Naive B cell (primary cell): ENCODE data around the gene SETSIP. TPM values are rescaled to one million over a fixed set of nuclear protein-coding genes. Genes with fewer than 3 reads are reported as not detected.
"Not testable (repeated sequence)": the region's sequence is repeated elsewhere in the genome, so short reads cannot be mapped to it uniquely, and the experiment has no call there.

Source experiments
- ATAC-seq, 2 donors: fragments of 150-1000 bp; cut with Tn5 transposase; 2 replicates each; pipeline ENCODE4 v1.10.0; 2021; ENCODE audit warnings: low read depth in 2 of 2, mild to moderate bottlenecking in 2 of 2, moderate library complexity in 2 of 2
- DNase-seq: peaks from one replicate; pipeline ENCODE4 v3.0.0; 2022
- H3K27ac Mint-ChIP-seq, 6 donors: one replicate each; pipeline ENCODE4 v1.8.0; 2020 to 2022; ENCODE audit warnings: mild to moderate bottlenecking in 6 of 6, mixed read lengths in 6 of 6, moderate library complexity in 5 of 6, inconsistent platforms in 2 of 6
- H3K27me3 Mint-ChIP-seq, 3 donors: one replicate each; pipeline ENCODE4 v1.8.0; 2021 to 2022; ENCODE audit warnings: mixed read lengths in 3 of 3, mild to moderate bottlenecking in 1 of 3
- H3K36me3 Mint-ChIP-seq, 2 donors: one replicate each; pipeline ENCODE4 v1.8.0; 2020 to 2022; ENCODE audit warnings: mixed read lengths in 2 of 2, inconsistent platforms in 1 of 2, mild to moderate bottlenecking in 1 of 2
- H3K4me1 Mint-ChIP-seq, 3 donors: one replicate each; pipeline ENCODE4 v1.8.0; 2020 to 2022; ENCODE audit warnings: mixed read lengths in 3 of 3, inconsistent platforms in 1 of 3, mild to moderate bottlenecking in 1 of 3, moderate library complexity in 1 of 3
- H3K4me3 Mint-ChIP-seq, 8 donors: one replicate each; pipeline ENCODE4 v1.8.0; 2020 to 2022; ENCODE audit warnings: mild to moderate bottlenecking in 8 of 8, mixed read lengths in 8 of 8, moderate library complexity in 8 of 8, inconsistent platforms in 2 of 8
- H3K9me3 Mint-ChIP-seq, 7 donors: one replicate each; pipeline ENCODE4 v1.8.0; 2020 to 2022; ENCODE audit warnings: mixed read lengths in 7 of 7, mild to moderate bottlenecking in 5 of 7, inconsistent platforms in 2 of 7, moderate library complexity in 1 of 7
- polyA plus RNA-seq, 6 donors: library from polyadenylated mRNA; unstranded; fragments of 300-500 nt; fragmentation: Illumina TruSeq; gene quantifications; one replicate each; pipeline ENCODE4 v1.2.3, GENCODE V29; 2021; ENCODE audit warnings: low read depth in 6 of 6

The SETSIP gene
- polyA plus RNA-seq, 6 donors from 2014 or later = not detected

DNA sequence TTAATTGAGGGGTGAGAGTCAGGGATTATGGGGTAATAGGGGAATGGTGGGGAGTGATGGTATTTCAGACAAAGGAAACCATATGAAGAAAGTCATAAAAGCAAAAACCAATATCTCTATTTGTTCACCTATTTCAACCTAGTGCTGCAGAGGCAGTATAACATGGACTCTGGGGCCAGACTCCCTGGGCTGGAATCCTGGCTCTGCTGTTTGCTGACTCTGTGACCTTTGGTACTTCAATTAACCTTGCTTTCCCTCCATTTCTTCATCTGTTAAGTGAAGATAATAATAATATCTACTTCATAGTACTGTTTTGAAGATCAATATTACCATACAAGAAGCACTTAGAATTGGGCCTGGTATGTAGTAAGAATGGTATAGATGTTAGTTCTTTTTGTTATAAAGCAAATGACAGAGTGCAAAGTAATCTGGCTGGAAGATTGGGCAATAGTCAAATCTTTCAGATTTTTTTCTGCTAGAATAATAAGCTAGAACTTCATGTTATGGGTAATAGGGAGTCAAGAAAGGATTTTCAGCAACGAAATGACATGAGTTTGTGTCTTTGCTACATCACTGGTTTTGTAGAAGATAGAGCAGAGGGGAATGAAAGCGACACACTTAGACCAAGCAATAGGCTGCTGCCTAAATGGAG is 36.4 kb downstream of the SETSIP start:
- Mint-ChIP-seq H3K27me3 (peaks cover 5 to 32% (median 10%) of the 10 kb centered on the region in 3 donors), H3K4me3 (no peak overlapping the region), H3K27ac (no peak overlapping the region), H3K9me3 (no peaks in the 10 kb centered on the region), H3K36me3 (no peaks in the 10 kb centered on the region), H3K4me1 (no peaks in the 10 kb centered on the region)
- DNase-seq = no peak
- no peak for ATAC-seq

- Mint-ChIP-seq H3K27ac (no peak overlapping the region), H3K4me1 (no peaks in the 10 kb centered on the region), H3K36me3 (no peaks in the 10 kb centered on the region), H3K4me3 (no peak overlapping the region), H3K27me3 (peaks cover 14 to 42% (median 17%) of the 10 kb centered on the region in 3 donors), H3K9me3 (no peaks in the 10 kb centered on the region)
- no peak for ATAC-seq
- DNase-seq = no peak
Observed at GRCh38 chr1:92037400-92037799, 37.8 kb downstream of the SETSIP start.

DNA sequence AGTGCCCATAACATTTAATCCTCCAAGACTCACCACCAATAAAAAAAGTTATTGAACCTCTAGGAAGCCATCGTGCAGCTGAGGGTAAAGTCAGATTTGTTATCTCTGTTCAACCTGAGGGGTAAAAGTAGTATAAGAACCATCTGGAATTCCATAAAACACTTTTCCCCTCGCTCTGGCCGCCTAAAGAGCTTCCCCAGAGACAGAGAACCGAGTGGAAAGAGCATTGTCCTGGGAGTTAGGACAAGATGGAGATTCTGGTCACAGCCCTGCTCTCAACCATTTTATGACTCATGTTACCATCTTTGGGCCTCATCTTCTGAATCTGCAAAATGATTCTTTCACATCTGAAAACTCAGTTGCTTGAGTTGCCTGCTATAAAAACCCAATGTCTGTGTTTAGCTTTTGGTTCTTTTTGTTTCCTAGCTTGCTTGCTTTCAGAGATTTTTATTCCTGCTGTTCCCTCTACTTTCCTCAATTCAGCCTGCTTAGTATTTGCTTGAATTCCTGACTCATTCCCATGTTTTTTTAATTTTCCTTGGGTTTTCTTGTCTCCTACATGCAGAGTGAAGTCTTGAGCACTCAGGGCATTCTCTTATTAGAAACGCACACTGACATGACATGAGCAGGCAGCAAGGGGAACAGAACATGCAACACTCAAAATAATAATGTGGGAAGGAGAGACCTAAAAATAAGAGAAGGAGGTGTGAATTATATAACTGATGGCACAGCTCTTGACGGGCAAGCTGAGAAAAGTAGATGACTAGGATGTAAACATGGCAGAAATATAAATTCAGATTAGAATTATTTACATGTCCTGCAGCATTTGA is 43.7 kb downstream of the SETSIP start:
- H3K4me1 Mint-ChIP-seq = peaks cover 0 to 11% (median 5%) of the 10 kb centered on the region in 3 donors
- ATAC-seq = no peak
- no peak overlapping the region for H3K27ac Mint-ChIP-seq
- H3K36me3 Mint-ChIP-seq = peaks cover 0 to 5% of the 10 kb centered on the region in 2 donors
- peaks cover 0 to 13% (median 0%) of the 10 kb centered on the region in 7 donors for H3K9me3 Mint-ChIP-seq
- DNase-seq = no peak
- H3K27me3 Mint-ChIP-seq = peaks cover 54 to 58% (median 55%) of the 10 kb centered on the region in 3 donors
- no peak overlapping the region for H3K4me3 Mint-ChIP-seq

DNA sequence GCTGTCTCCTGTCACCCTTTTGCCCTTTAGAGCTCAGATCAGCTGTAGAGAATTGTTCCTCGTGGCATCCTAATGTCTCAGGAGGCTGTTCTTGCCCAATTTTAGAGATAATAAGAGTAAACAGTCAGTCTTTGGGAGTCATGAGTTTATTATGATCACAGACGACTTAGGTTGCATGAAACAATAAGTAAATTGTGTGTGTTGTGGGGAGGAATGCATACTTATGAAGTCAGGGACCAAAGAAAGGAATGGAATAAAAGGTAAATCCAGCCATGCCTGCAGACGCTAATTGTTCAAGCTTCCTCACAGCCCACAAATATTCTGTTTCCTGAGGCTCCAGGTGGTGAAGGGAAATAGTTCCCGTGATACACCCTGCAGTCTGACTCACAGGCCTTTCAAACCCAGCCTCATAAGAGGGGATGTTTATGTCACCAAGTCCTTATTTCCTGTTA is 44.5 kb downstream of the SETSIP start:
- Mint-ChIP-seq H3K36me3 (peaks cover 0 to 5% of the 10 kb centered on the region in 2 donors), H3K27ac (peak overlapping the region in 1 of 6 donors; percentile 48), H3K9me3 (peaks cover 0 to 14% (median 1%) of the 10 kb centered on the region in 7 donors), H3K4me3 (peak overlapping the region in 7 of 8 donors; percentile 1 to 84 (median 70)), H3K27me3 (peaks cover 48 to 54% (median 49%) of the 10 kb centered on the region in 3 donors), H3K4me1 (peaks cover 0 to 11% (median 5%) of the 10 kb centered on the region in 3 donors)
- no peak for DNase-seq
- ATAC-seq = no peak

GRCh38 chr1:92029241-92029922 is 45.8 kb downstream of the SETSIP start:
- no peak for ATAC-seq
- Mint-ChIP-seq H3K27ac (no peak overlapping the region), H3K4me3 (peak overlapping the region in 7 of 8 donors; percentile 31 to 80 (median 70)), H3K9me3 (peaks cover under 1 to 14% (median 5%) of the 10 kb centered on the region in 7 donors), H3K27me3 (peaks cover 45 to 49% (median 48%) of the 10 kb centered on the region in 3 donors), H3K36me3 (peaks cover 0 to 5% of the 10 kb centered on the region in 2 donors), H3K4me1 (peaks cover 0 to 11% (median 5%) of the 10 kb centered on the region in 3 donors)
- no peak for DNase-seq

DNA sequence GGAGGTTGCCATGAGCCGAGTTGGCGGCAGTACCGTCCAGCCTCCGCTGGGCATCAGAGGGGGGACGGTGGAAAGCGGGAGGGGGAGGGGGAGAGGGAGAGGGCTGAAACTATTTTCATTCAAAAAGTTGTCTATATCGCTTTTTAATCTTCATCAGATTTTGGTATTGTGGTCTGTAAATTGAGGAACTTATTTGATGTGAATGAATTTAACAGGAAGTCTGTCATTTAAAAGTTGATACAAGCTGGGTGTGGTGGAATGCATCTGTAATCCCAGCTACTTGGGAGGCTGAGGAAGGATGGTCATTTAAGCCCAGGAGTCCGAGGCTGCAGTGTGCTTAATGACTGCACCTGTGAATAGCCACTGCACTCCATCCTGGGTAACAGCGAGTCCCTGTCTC is 48.4 kb downstream of the SETSIP start:
- ATAC-seq (no peak), DNase-seq (no peak)
- Mint-ChIP-seq H3K9me3 (peaks cover 1 to 22% (median 11%) of the 10 kb centered on the region in 7 donors), H3K4me1 (peaks cover 0 to 11% (median 5%) of the 10 kb centered on the region in 3 donors), H3K27me3 (peaks cover 45 to 52% (median 51%) of the 10 kb centered on the region in 3 donors), H3K4me3 (no peak overlapping the region), H3K27ac (no peak overlapping the region), H3K36me3 (peaks cover 0 to 5% of the 10 kb centered on the region in 2 donors)

DNA sequence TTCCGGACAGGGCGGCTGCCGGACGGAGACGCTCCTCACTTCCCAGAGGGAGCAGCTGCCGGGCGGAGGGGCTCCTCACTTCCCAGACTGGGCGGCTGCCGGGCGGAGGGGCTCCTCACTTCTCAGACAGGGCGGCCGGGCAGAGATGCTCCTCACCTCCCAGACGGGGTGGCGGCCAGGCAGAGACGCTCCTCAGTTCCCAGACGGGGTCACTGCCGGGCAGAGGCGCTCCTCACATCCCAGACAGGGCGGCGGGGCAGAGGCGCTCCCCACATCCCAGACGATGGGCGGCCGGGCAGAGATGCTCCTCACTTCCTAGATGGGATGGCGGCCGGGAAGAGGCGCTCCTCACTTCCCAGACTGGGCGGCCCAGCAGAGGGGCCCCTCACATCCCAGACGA is 49.2 kb downstream of the SETSIP start:
- H3K4me1 Mint-ChIP-seq = peaks cover 0 to 11% (median 5%) of the 10 kb centered on the region in 3 donors
- H3K27me3 Mint-ChIP-seq = peaks cover 39 to 47% (median 43%) of the 10 kb centered on the region in 3 donors
- not testable (repeated sequence) for ATAC-seq, DNase-seq, H3K4me3 Mint-ChIP-seq, H3K27ac Mint-ChIP-seq, H3K36me3 Mint-ChIP-seq
- peaks cover 1 to 22% (median 11%) of the 10 kb centered on the region in 7 donors for H3K9me3 Mint-ChIP-seq

Other genes with a start within 250 kb of the SETSIP start
- under 1 TPM; 0.04 to 0.43 (median 0.31) TPM for gene TGFBR3, start 189.3 kb downstream of the SETSIP start, polyA plus RNA-seq
- gene BRDT, start 126.0 kb downstream of the SETSIP start, polyA plus RNA-seq = not detected
- not detected for gene EPHX4, start 45.4 kb downstream of the SETSIP start, polyA plus RNA-seq
- gene BTBD8, start 4.9 kb upstream of the SETSIP start, polyA plus RNA-seq = under 1 TPM in 5 of 6 donors, not detected in 1; 0.25 to 0.79 (median 0.50) TPM
- not detected for gene C1orf146, start 142.5 kb upstream of the SETSIP start, polyA plus RNA-seq
- gene GLMN, start 223.6 kb upstream of the SETSIP start, polyA plus RNA-seq = 1 to 10 TPM; 5.8 to 9.1 (median 7.2) TPM
- gene RPAP2, start 223.6 kb upstream of the SETSIP start, polyA plus RNA-seq = 10 to 100 TPM in 5 of 6 donors, 1 to 10 TPM in 1; 9.7 to 26.7 (median 16.6) TPM